Keratinocyte (primary cell): ENCODE data around the gene TAOK3. TPM values are rescaled to one million over a fixed set of nuclear protein-coding genes. Genes with fewer than 3 reads are reported as not detected.

Experiments
- DNase-seq: peaks from one replicate; pipeline ENCODE4 v3.0.0-alpha.2; 2011; ENCODE audit warnings: low read depth, missing footprints, low spot score
- FAIRE-seq: peaks from 2 replicates; lab custom pipeline; 2011; peaks lifted over from hg19 to GRCh38; lab: Jason Lieb, UNC
- H2AFZ ChIP-seq: 2 replicates; pipeline ENCODE4 v1.6.0; 2012; ENCODE audit warnings: low read length, control low read depth, inconsistent platforms; ENCODE audit not compliant: control insufficient read depth
- H3K27ac ChIP-seq: 2 replicates; pipeline ENCODE4 v1.5.1; 2011; ENCODE audit warnings: low read length; ENCODE audit not compliant: control insufficient read depth, insufficient read depth
- H3K27me3 ChIP-seq: 3 replicates; pipeline ENCODE4 v1.6.0; 2011; ENCODE audit warnings: low read length; ENCODE audit not compliant: control insufficient read depth, insufficient read depth; ENCODE audit errors: extremely low read depth
- H3K36me3 ChIP-seq, 2 experiments: 2 replicates in 1 of 2; 3 replicates in 1 of 2; pipeline ENCODE4 v1.5.1; 2011; ENCODE audit warnings: low read length in 2 of 2, mild to moderate bottlenecking in 1 of 2; ENCODE audit not compliant: control insufficient read depth in 2 of 2, insufficient read depth in 2 of 2; ENCODE audit errors: extremely low read depth in 1 of 2
- H3K4me1 ChIP-seq: 3 replicates; pipeline ENCODE4 v1.5.1; 2011; ENCODE audit warnings: low read length; ENCODE audit not compliant: control insufficient read depth, insufficient read depth; ENCODE audit errors: extremely low read depth
- H3K4me2 ChIP-seq: 3 replicates; pipeline ENCODE4 v1.6.0; 2011; ENCODE audit warnings: low read depth, low read length; ENCODE audit not compliant: control insufficient read depth, insufficient read depth; ENCODE audit errors: extremely low read depth
- H3K4me3 ChIP-seq, 3 experiments: fragments of 200-600 bp in 1 of 3; sonication (generic) in 1 of 3; 2 replicates in 2 of 3; 3 replicates in 1 of 3; pipeline ENCODE4 v1.5.1; 2011 to 2016; ENCODE audit warnings: low read length in 3 of 3, mild to moderate bottlenecking in 3 of 3, control low read depth in 2 of 3, inconsistent platforms in 1 of 3, low read depth in 1 of 3, mixed read lengths in 1 of 3, mixed run types in 1 of 3, moderate library complexity in 1 of 3; ENCODE audit not compliant: control insufficient read depth in 2 of 3, insufficient read depth in 2 of 3; ENCODE audit errors: extremely low read depth in 1 of 3
- H3K79me2 ChIP-seq: 2 replicates; pipeline ENCODE4 v1.6.0; 2012; ENCODE audit warnings: low read length; ENCODE audit not compliant: control insufficient read depth, insufficient read depth
- H3K9ac ChIP-seq: 3 replicates; pipeline ENCODE4 v1.6.0; 2011; ENCODE audit warnings: low read length; ENCODE audit not compliant: control insufficient read depth, insufficient read depth; ENCODE audit errors: extremely low read depth
- H3K9me1 ChIP-seq: 3 replicates; pipeline ENCODE4 v1.6.0; 2011; ENCODE audit warnings: low read length; ENCODE audit not compliant: control insufficient read depth, insufficient read depth; ENCODE audit errors: extremely low read depth
- H3K9me3 ChIP-seq: 2 replicates; pipeline ENCODE4 v1.5.1; 2012; ENCODE audit warnings: low read depth, low read length; ENCODE audit not compliant: control insufficient read depth
- H4K20me1 ChIP-seq: 3 replicates; pipeline ENCODE4 v1.6.0; 2011; ENCODE audit warnings: low read length; ENCODE audit not compliant: control insufficient read depth, insufficient read depth; ENCODE audit errors: extremely low read depth
- CTCF ChIP-seq, 3 experiments: IDR thresholded peaks in 1 of 3; conservative IDR thresholded peaks in 1 of 3; optimal IDR thresholded peaks in 1 of 3; 2 replicates in 2 of 3; 3 replicates in 1 of 3; pipeline versions ENCODE3 to v1.5.1; 2011; ENCODE audit warnings: low read length in 3 of 3, mild to moderate bottlenecking in 3 of 3, moderate library complexity in 2 of 3, control low read depth in 1 of 3, inconsistent platforms in 1 of 3; ENCODE audit not compliant: insufficient read depth in 2 of 3; ENCODE audit errors: extremely low read depth in 1 of 3
- EZH2 ChIP-seq: IDR thresholded peaks from one replicate; pipeline ENCODE4 v1.6.1; 2012; ENCODE audit warnings: inconsistent platforms, mild to moderate bottlenecking, low read length, moderate library complexity
- dilution Hi-C: fragments of 300-500 bp; cut with MboI; formaldehyde crosslinking; loops from one replicate; pipeline ENCODE4 v1.7.0; 2020; ENCODE audit warnings: low sequenced_read_pairs; ENCODE audit not compliant: extremely low pct_ligation_motif_present
- polyA plus RNA-seq, 5 experiments: library from polyadenylated mRNA; depleted of rRNA in 3 of 5; stranded (reverse) in 3 of 5; stranded (forward) in 1 of 5; unstranded in 1 of 5; fragments of >200 nt; gene quantifications; 1 replicate in 1 of 5; 2 replicates in 3 of 5; 3 replicates in 1 of 5; pipeline versions ENCODE4 v1.2.1 to v1.2.3, GENCODE V29; 2011 to 2012; ENCODE audit warnings: missing spikeins in 2 of 5, low read depth in 1 of 5, low replicate concordance in 1 of 5

The TAOK3 gene
- polyA plus RNA-seq, 1 donor (not counting 4 experiments of a cell fraction or from before 2014, with no cell fraction given): 35.0 TPM

DNA sequence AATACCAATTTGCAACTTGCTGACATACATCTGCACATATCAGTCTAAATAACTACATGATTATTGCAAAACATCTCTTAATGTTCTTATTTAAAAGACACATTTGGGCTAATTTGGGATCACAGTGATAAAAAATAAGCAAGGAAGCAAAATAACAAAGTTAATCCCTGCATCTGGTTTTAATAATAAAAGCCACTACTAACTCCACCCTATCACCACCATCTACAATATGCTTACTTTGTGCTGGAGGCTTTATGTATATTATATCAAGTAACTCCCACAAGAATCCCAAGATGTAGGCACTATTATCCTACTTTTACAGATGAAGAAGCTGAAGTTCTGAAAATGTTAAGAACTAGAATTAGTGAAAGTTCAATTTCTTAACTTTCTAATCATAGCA is 45.7 kb downstream of the TAOK3 start:
- Histone ChIP-seq H3K79me2 (peaks cover 15% of the 10 kb centered on the region), H3K9me1 (no peaks in the 10 kb centered on the region), H3K36me3 (no peaks in the 10 kb centered on the region), H3K9me3 (no peaks in the 10 kb centered on the region), H3K4me3 (no peak overlapping the region), H2AFZ (no peak overlapping the region), H3K27ac (no peak overlapping the region), H3K4me1 (peaks cover 7% of the 10 kb centered on the region), H3K27me3 (no peaks in the 10 kb centered on the region), H3K9ac (no peak overlapping the region), H3K4me2 (no peak overlapping the region), H4K20me1 (no peaks in the 10 kb centered on the region)
- DNase-seq (no peak), FAIRE-seq (no peak)
- dilution Hi-C loops: no loop called here
- TF ChIP-seq EZH2 (no peak), CTCF (optimal IDR thresholded peaks at IDR 0.05 in 1 of 3, IDR thresholded peaks at IDR 0.05 in 1 of 3, conservative IDR thresholded peaks at IDR 0.05 in 1 of 3; ENCODE audit: extremely low read depth in 1 of 3, insufficient read depth in 2 of 3, low read length in 3 of 3) (no peak)

DNA sequence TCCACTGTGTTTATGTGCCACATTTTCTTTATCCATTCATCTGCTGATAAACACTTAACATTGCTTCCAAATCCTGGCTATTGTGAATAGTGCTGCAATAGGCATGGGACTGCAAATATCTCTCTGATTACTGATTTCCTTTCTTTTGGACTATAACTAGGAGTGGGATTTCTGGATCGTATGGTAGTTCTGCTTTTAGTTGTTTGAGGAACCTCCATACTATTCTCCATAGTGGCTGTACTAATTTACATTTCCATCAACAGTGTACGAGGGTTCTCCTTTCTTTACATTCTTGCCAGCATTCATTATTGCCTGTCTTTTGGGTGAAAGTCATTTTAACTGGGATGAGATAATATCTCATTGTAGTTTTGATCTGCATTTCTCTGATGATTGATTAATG is 47.6 kb downstream of the TAOK3 start:
- no peaks in the 10 kb centered on the region for H3K9me3 ChIP-seq
- no peaks in the 10 kb centered on the region for H3K9me1 ChIP-seq
- H3K36me3 ChIP-seq: no peaks in the 10 kb centered on the region
- H3K27me3 ChIP-seq: no peaks in the 10 kb centered on the region
- H2AFZ ChIP-seq: no peak overlapping the region
- no peak overlapping the region for H3K27ac ChIP-seq
- H3K9ac ChIP-seq: no peak overlapping the region
- H3K4me2 ChIP-seq: no peak overlapping the region
- no peak for FAIRE-seq
- H3K79me2 ChIP-seq: peaks cover 14% of the 10 kb centered on the region
- no peak for DNase-seq
- no peak overlapping the region for H3K4me3 ChIP-seq
- no peaks in the 10 kb centered on the region for H3K4me1 ChIP-seq
- TF ChIP-seq EZH2 (no peak), CTCF (optimal IDR thresholded peaks at IDR 0.05 in 1 of 3, IDR thresholded peaks at IDR 0.05 in 1 of 3, conservative IDR thresholded peaks at IDR 0.05 in 1 of 3; ENCODE audit: extremely low read depth in 1 of 3, insufficient read depth in 2 of 3, low read length in 3 of 3) (no peak)
- dilution Hi-C loops: no loop called here
- no peaks in the 10 kb centered on the region for H4K20me1 ChIP-seq
